Spinal cord (tissue), 10 donors: Measurements from ENCODE around the gene RAB29. TPM values are rescaled to one million over a fixed set of nuclear protein-coding genes. Genes with fewer than 3 reads are reported as not detected.
A peak's percentile ranks its signal among the peaks of the same experiment; 100 is the strongest.

Experiments used
- DNase-seq, 6 donors: peaks; one replicate each; pipeline versions ENCODE4 v3.0.0 to v3.0.0-alpha.2; 2013 to 2015; ENCODE audit warnings: low spot score in 6 of 6, low read depth in 4 of 6
- H3K27ac ChIP-seq: one replicate; pipeline ENCODE4 v1.5.1; 2013; ENCODE audit warnings: low read depth, low read length, control low read depth
- H3K27me3 ChIP-seq: one replicate; pipeline ENCODE4 v1.6.1; 2013; ENCODE audit warnings: low read length; ENCODE audit not compliant: control insufficient read depth, insufficient read depth
- H3K36me3 ChIP-seq: one replicate; pipeline ENCODE4 v1.6.1; 2013; ENCODE audit warnings: low read length; ENCODE audit not compliant: control insufficient read depth, insufficient read depth
- H3K4me1 ChIP-seq: one replicate; pipeline ENCODE4 v1.6.1; 2013; ENCODE audit warnings: low read length; ENCODE audit not compliant: control insufficient read depth, insufficient read depth
- H3K4me3 ChIP-seq: one replicate; pipeline ENCODE4 v1.5.1; 2013; ENCODE audit warnings: low read depth, low read length, control low read depth
- H3K9me3 ChIP-seq: one replicate; pipeline ENCODE4 v1.6.1; 2013; ENCODE audit warnings: low read length; ENCODE audit not compliant: control insufficient read depth, insufficient read depth
- WGBS: methylation state at CpG from one replicate; pipeline ENCODE4 v1.1.5; 2013; ENCODE audit warnings: missing lambda C conversion rate; ENCODE audit not compliant: insufficient coverage; 5-methylcytosine and 5-hydroxymethylcytosine counted together
- polyA plus RNA-seq, 2 donors: library from polyadenylated mRNA; unstranded; fragments of 120-200 nt; gene quantifications; one replicate each; pipeline ENCODE4 v1.2.1, GENCODE V29; 2013; ENCODE audit not compliant: insufficient read length in 2 of 2
- total RNA-seq, 2 donors: library from RNA; depleted of rRNA in 1 of 2; stranded (reverse); fragments of 120-200 nt in 1 of 2; fragments of >200 nt in 1 of 2; gene quantifications; one replicate each; pipeline versions ENCODE4 v1.2.3 to v1.2.4, GENCODE V29; 2013 to 2014
- donor health status: healthy.

RAB29 gene
- total and polyA plus RNA-seq, 4 donors: 9.3 to 19.8 (median 12.3) TPM

DNA sequence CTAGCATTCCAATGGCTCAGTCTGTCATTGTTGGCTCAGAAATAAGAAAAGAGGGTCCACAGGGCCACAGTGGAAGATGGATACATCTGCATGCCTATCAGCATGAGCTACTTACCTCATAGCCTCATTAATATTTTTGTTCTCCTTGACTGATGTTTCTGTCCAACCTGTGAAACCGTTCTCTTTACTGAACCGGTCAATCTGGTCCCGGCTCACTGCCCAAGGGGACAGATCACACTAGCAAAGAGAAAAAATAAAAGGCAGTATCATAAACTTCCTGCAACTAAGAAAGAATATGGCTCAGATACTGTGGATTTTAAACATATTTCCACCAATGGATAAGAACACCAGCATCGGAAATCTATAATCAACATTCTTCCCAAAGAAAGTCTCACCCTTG lies 4.7 kb downstream of the RAB29 start:
- no peaks in the 10 kb centered on the region for H3K9me3 ChIP-seq
- WGBS: 80% methylated on average over 1 of the region's 4 CpGs
- no peak for DNase-seq

GRCh38 chr1:205769641-205770365 lies 5.5 kb downstream of the RAB29 start:
- peaks cover 3% of the 10 kb centered on the region for H3K4me1 ChIP-seq
- 91% methylated on average over 5 of the region's 8 CpGs for WGBS
- H3K9me3 ChIP-seq: no peaks in the 10 kb centered on the region
- no peaks in the 10 kb centered on the region for H3K36me3 ChIP-seq
- peaks cover 13% of the 10 kb centered on the region for H3K27me3 ChIP-seq
- no peak for DNase-seq
- no peak overlapping the region for H3K4me3 ChIP-seq
- H3K27ac ChIP-seq: no peak overlapping the region

More for the DNA sequence above, 4.7 kb downstream of the RAB29 start:
- peaks cover 8% of the 10 kb centered on the region for H3K4me1 ChIP-seq
- H3K27me3 ChIP-seq: peaks cover 17% of the 10 kb centered on the region
- no peak overlapping the region for H3K27ac ChIP-seq
- no peak overlapping the region for H3K4me3 ChIP-seq
- no peaks in the 10 kb centered on the region for H3K36me3 ChIP-seq

- DNase-seq: no peak
- Histone ChIP-seq H3K27me3 (no peaks in the 10 kb centered on the region), H3K9me3 (no peaks in the 10 kb centered on the region), H3K27ac (no peak overlapping the region), H3K36me3 (no peaks in the 10 kb centered on the region), H3K4me1 (no peaks in the 10 kb centered on the region), H3K4me3 (no peak overlapping the region)
- no CpG with 5 or more reads among the region's 3 CpGs for WGBS
Measured at GRCh38 chr1:205767248-205767647, 8.0 kb downstream of the RAB29 start.

GRCh38 chr1:205766570-205766969 lies 8.7 kb downstream of the RAB29 start:
- no peak overlapping the region for H3K27ac ChIP-seq
- no peaks in the 10 kb centered on the region for H3K9me3 ChIP-seq
- H3K4me3 ChIP-seq: no peak overlapping the region
- no peaks in the 10 kb centered on the region for H3K4me1 ChIP-seq
- 92% methylated on average over 2 of the region's 3 CpGs for WGBS
- DNase-seq: no peak
- H3K36me3 ChIP-seq: no peaks in the 10 kb centered on the region
- H3K27me3 ChIP-seq: no peaks in the 10 kb centered on the region

DNA sequence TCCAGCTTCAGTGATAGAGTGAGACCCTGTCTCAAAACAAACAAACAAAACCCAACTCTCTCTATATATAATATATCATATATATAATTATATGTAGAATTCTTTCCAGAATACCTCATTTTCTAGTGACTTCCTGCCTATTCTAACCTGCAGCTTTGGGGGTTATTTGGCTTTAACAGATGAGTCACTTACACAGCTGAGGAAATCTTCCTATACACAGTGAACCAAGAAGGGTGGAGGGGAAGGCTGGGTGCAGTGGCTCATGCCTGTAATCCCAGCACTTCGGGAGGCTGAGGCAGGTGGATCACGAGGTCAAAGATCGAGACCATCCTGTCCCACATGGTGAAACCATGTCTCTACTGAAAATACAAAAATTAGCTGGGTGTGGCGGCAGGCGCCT lies 9.2 kb downstream of the RAB29 start:
- Histone ChIP-seq H3K4me3 (no peak overlapping the region), H3K27me3 (no peaks in the 10 kb centered on the region), H3K36me3 (no peaks in the 10 kb centered on the region), H3K9me3 (no peaks in the 10 kb centered on the region), H3K27ac (no peak overlapping the region), H3K4me1 (no peaks in the 10 kb centered on the region)
- WGBS: 72% methylated on average over 4 of the region's 5 CpGs
- DNase-seq: no peak

DNA sequence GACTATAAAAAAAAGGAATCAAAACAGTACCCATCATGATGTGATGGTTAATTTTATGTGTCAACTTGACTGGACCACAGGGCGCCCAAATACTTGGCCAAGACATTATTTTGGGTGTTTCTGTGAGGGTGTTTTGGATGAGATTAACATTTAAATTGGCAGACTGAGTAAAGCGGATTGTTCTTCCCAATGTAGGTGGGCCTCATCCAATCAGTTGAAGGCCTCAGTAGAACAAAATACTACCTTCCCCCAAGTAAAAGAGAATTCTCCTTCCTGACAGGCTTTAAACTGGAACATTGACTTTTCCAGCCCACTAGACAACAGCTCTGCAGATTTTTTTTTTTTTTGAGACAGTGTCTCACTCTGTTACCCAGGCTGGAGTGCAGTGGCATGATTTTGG lies 10.7 kb downstream of the RAB29 start:
- no peaks in the 10 kb centered on the region for H3K4me1 ChIP-seq
- no peaks in the 10 kb centered on the region for H3K27me3 ChIP-seq
- no peaks in the 10 kb centered on the region for H3K9me3 ChIP-seq
- no peaks in the 10 kb centered on the region for H3K36me3 ChIP-seq
- 100% methylated on average over 1 of the region's 2 CpGs for WGBS
- DNase-seq: no peak
- H3K27ac ChIP-seq: no peak overlapping the region
- no peak overlapping the region for H3K4me3 ChIP-seq

DNA sequence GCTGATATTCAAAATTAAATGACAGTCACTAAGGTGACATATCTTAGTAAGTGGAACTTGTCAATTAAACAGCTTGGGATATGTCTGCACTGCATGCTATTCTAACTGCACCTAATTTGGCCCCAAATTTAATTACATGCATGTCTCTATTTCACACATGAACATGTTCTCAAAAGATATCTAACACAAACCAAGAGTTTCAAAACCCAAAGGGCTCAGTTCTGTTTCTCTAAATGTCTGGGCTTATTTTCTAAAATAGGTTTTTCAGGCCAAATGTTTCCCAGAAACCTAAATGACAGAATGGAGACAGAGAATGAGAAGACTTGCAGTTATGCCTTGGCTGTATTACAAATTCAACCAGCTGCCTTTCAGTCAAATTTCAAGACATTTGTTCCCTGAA lies 11.3 kb downstream of the RAB29 start:
- H3K9me3 ChIP-seq: no peaks in the 10 kb centered on the region
- H3K4me1 ChIP-seq: no peaks in the 10 kb centered on the region
- peak in 2 of 6 donors; percentile 28 to 86 for DNase-seq
- H3K36me3 ChIP-seq: no peaks in the 10 kb centered on the region
- no peak overlapping the region for H3K4me3 ChIP-seq
- no peak overlapping the region for H3K27ac ChIP-seq
- H3K27me3 ChIP-seq: no peaks in the 10 kb centered on the region

DNA sequence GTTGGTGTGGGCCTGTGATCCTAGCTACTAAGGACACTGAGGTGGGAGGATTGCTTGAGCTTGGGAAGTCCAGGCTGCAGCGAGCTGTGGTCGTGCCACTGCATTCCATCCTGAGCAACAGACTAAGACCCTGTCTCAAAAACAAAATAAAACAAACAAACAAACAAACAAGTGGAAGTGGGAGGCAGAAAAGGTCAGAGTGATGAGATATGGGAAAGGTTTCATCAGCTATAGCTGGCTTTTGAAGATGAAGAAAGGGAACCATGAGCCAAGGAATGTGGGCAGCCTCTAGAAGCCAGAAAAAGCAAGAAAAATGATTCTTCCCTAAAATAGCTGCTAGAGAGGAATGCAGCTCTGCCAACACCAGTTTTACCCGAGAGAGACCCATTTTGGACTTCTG lies 14.7 kb downstream of the RAB29 start:
- no peaks in the 10 kb centered on the region for H3K9me3 ChIP-seq
- no peaks in the 10 kb centered on the region for H3K27me3 ChIP-seq
- no peaks in the 10 kb centered on the region for H3K4me1 ChIP-seq
- no peak overlapping the region for H3K4me3 ChIP-seq
- H3K27ac ChIP-seq: no peak overlapping the region
- DNase-seq: no peak
- WGBS: no CpG with 5 or more reads among the region's 3 CpGs
- H3K36me3 ChIP-seq: no peaks in the 10 kb centered on the region

- Histone ChIP-seq H3K9me3 (no peaks in the 10 kb centered on the region), H3K27ac (no peak overlapping the region), H3K27me3 (no peaks in the 10 kb centered on the region), H3K4me1 (no peaks in the 10 kb centered on the region), H3K4me3 (no peak overlapping the region), H3K36me3 (no peaks in the 10 kb centered on the region)
- WGBS: no CpG with 5 or more reads among the region's 3 CpGs
- DNase-seq: no peak
Measured at GRCh38 chr1:205756552-205756951, 18.7 kb downstream of the RAB29 start.

- DNase-seq: no peak
- WGBS: 100% methylated on average over 1 of the region's 5 CpGs
- no peaks in the 10 kb centered on the region for H3K27me3 ChIP-seq
Measured at GRCh38 chr1:205754857-205755256, 20.4 kb downstream of the RAB29 start.

More at GRCh38 chr1:205754857-205755256, 20.4 kb downstream of the RAB29 start:
- Histone ChIP-seq H3K4me3 (no peak overlapping the region), H3K27ac (no peak overlapping the region), H3K4me1 (no peaks in the 10 kb centered on the region), H3K36me3 (no peaks in the 10 kb centered on the region), H3K9me3 (no peaks in the 10 kb centered on the region)
